CD14-positive monocyte (primary cell): ENCODE measurements around the gene PRKACA. TPM values are rescaled to one million over a fixed set of nuclear protein-coding genes. Genes with fewer than 3 reads are reported as not detected.

ENCODE experiments used
- DNase-seq, 3 donors: peaks; one replicate each; pipeline ENCODE4 v3.0.0-alpha.2; 2011 to 2022
- H2AFZ ChIP-seq: 2 replicates; pipeline ENCODE4 v1.6.0; 2012; ENCODE audit warnings: mild to moderate bottlenecking, low read depth, low read length, inconsistent platforms; ENCODE audit not compliant: insufficient read depth, poor library complexity, severe bottlenecking
- H3K27ac ChIP-seq, 2 donors: 1 replicate in 1 of 2; 2 replicates in 1 of 2; pipeline ENCODE4 v1.5.1; 2012 to 2013; ENCODE audit warnings: low read length in 2 of 2, control low read depth in 1 of 2, inconsistent platforms in 1 of 2, low read depth in 1 of 2, mild to moderate bottlenecking in 1 of 2
- H3K27me3 ChIP-seq, 2 donors: one replicate each; pipeline versions ENCODE4 v1.6.0 to v1.6.1; 2011 to 2013; ENCODE audit warnings: low read length in 2 of 2; ENCODE audit not compliant: control insufficient read depth in 2 of 2, insufficient read depth in 2 of 2
- H3K36me3 ChIP-seq, 2 donors: replicated peaks in 1 of 2; 1 replicate in 1 of 2; 2 replicates in 1 of 2; pipeline versions ENCODE4 v1.5.1 to v1.6.1; 2012 to 2013; ENCODE audit warnings: low read length in 2 of 2, control low read depth in 1 of 2, inconsistent platforms in 1 of 2, mild to moderate bottlenecking in 1 of 2; ENCODE audit not compliant: insufficient read depth in 2 of 2, control insufficient read depth in 1 of 2
- H3K4me1 ChIP-seq, 2 donors: 1 replicate in 1 of 2; 2 replicates in 1 of 2; pipeline versions ENCODE4 v1.5.1 to v1.6.1; 2012 to 2013; ENCODE audit warnings: low read length in 2 of 2, control low read depth in 1 of 2, inconsistent platforms in 1 of 2, mild to moderate bottlenecking in 1 of 2, moderate library complexity in 1 of 2; ENCODE audit not compliant: insufficient read depth in 2 of 2, control insufficient read depth in 1 of 2
- H3K4me2 ChIP-seq: replicated peaks from 2 replicates; pipeline ENCODE3; 2012; ENCODE audit warnings: low read length, moderate library complexity, mild to moderate bottlenecking; ENCODE audit not compliant: poor library complexity, severe bottlenecking; ENCODE audit errors: extremely low read depth
- H3K4me3 ChIP-seq, 3 experiments: fragments of 200-600 bp in 1 of 3; sonication (generic) in 1 of 3; replicated peaks in 1 of 3; 1 replicate in 2 of 3; 2 replicates in 1 of 3; pipeline ENCODE4 v1.5.1; 2011 to 2013; ENCODE audit warnings: low read length in 3 of 3, mild to moderate bottlenecking in 3 of 3, control low read depth in 2 of 3, low read depth in 2 of 3, inconsistent platforms in 1 of 3, moderate library complexity in 1 of 3
- H3K79me2 ChIP-seq: 2 replicates; pipeline ENCODE4 v1.6.0; 2012; ENCODE audit warnings: mild to moderate bottlenecking, control low read depth, inconsistent platforms, low read length, moderate library complexity; ENCODE audit not compliant: insufficient read depth
- H3K9ac ChIP-seq: 2 replicates; pipeline ENCODE4 v1.6.0; 2017; ENCODE audit warnings: low read length, mild to moderate bottlenecking; ENCODE audit not compliant: insufficient read depth, poor library complexity, severe bottlenecking
- H3K9me3 ChIP-seq, 2 donors: replicated peaks in 1 of 2; 1 replicate in 1 of 2; 2 replicates in 1 of 2; pipeline versions ENCODE4 v1.5.1 to v1.6.1; 2012 to 2013; ENCODE audit warnings: low read length in 2 of 2, control low read depth in 1 of 2; ENCODE audit not compliant: control insufficient read depth in 1 of 2, insufficient read depth in 1 of 2
- H4K20me1 ChIP-seq: 2 replicates; pipeline ENCODE4 v1.6.0; 2012; ENCODE audit warnings: mild to moderate bottlenecking, low read length, control low read depth, moderate library complexity; ENCODE audit not compliant: insufficient read depth
- H3K27ac Mint-ChIP-seq, 7 donors: one replicate each; pipeline ENCODE4 v1.8.0; 2020; ENCODE audit warnings: mild to moderate bottlenecking in 7 of 7, mixed read lengths in 7 of 7, moderate library complexity in 6 of 7, inconsistent platforms in 2 of 7
- H3K27me3 Mint-ChIP-seq, 3 donors: one replicate each; pipeline ENCODE4 v1.8.0; 2021 to 2022; ENCODE audit warnings: low read depth in 3 of 3, mild to moderate bottlenecking in 3 of 3, mixed read lengths in 3 of 3, moderate library complexity in 3 of 3, inconsistent platforms in 1 of 3
- H3K36me3 Mint-ChIP-seq, 2 donors: one replicate each; pipeline ENCODE4 v1.8.0; 2020; ENCODE audit warnings: mixed read lengths in 2 of 2, inconsistent platforms in 1 of 2, mild to moderate bottlenecking in 1 of 2
- H3K4me1 Mint-ChIP-seq: one replicate; pipeline ENCODE4 v1.8.0; 2020; ENCODE audit warnings: mild to moderate bottlenecking, mixed read lengths
- H3K4me3 Mint-ChIP-seq, 2 donors: one replicate each; pipeline ENCODE4 v1.8.0; 2020; ENCODE audit warnings: mild to moderate bottlenecking in 2 of 2, mixed read lengths in 2 of 2, moderate library complexity in 1 of 2
- H3K9me3 Mint-ChIP-seq, 7 donors: one replicate each; pipeline ENCODE4 v1.8.0; 2020 to 2022; ENCODE audit warnings: mixed read lengths in 7 of 7, mild to moderate bottlenecking in 6 of 7, moderate library complexity in 6 of 7, inconsistent platforms in 2 of 7
- WGBS: methylation state at CpG from one replicate; pipeline ENCODE4 v1.1.5; 2013; ENCODE audit warnings: missing lambda C conversion rate; ENCODE audit not compliant: insufficient coverage; 5-methylcytosine and 5-hydroxymethylcytosine counted together
- intact Hi-C, 2 donors: fragments of 100-400 bp; cut with micrococcal nuclease; formaldehyde crosslinking; loops; one replicate each; pipeline versions ENCODE4 v1.15.0 to v1.15.1; 2023
- polyA plus RNA-seq, 3 donors: library from polyadenylated mRNA; depleted of rRNA in 1 of 3; unstranded in 2 of 3; stranded (reverse) in 1 of 3; fragments of 300-500 nt in 2 of 3; fragments of >200 nt in 1 of 3; fragmentation: Illumina TruSeq in 2 of 3; gene quantifications; 1 replicate in 2 of 3; 2 replicates in 1 of 3; pipeline ENCODE4 v1.2.3, GENCODE V29; 2012 to 2021
- TF ChIP-seq, protein P1 (sequence below): fragments of 200-600 bp; IDR thresholded peaks from one replicate; pipeline ENCODE4 v1.8.0; 2022; ENCODE audit warnings: antibody characterized with exemption, mild to moderate bottlenecking

PRKACA gene
- polyA plus RNA-seq, 3 donors: 2.0 to 231 (median 3.8) TPM

DNA sequence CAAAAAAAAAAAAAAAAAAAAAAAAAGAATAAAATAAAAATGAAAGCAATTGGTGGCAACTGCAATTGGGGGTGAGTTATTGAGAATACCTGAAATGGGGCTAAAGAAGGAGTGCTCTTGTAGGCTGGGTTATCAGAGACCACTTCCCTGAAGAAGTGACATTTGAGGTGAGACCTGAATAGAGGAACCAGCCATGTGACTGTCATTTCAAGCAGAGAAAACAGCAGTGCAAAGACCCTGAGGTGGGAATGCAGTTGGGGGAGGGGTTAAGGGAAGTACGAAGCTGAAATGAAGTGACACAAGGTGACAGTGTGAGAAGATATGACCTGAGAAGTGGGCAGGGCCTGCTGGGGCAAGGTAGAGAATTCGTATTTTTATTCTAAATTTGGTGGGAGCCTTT lies 51.4 kb downstream of the PRKACA start:
- no peaks in the 10 kb centered on the region for H3K79me2 ChIP-seq
- H3K27ac ChIP-seq: no peak overlapping the region
- H3K4me3 Mint-ChIP-seq: no peak overlapping the region
- H3K4me1 ChIP-seq: no peaks in the 10 kb centered on the region
- no peak overlapping the region for H3K4me3 ChIP-seq
- peaks cover 0 to 3% of the 10 kb centered on the region in 2 donors for H3K36me3 Mint-ChIP-seq
- no peak overlapping the region for H3K27ac Mint-ChIP-seq
- no peaks in the 10 kb centered on the region for H3K9me3 ChIP-seq
- 78% methylated on average over 2 of the region's 2 CpGs for WGBS
- H3K4me2 ChIP-seq: no peak overlapping the region
- peaks cover 0 to 6% of the 10 kb centered on the region in 2 donors for H3K27me3 ChIP-seq
- peaks cover 9 to 23% (median 18%) of the 10 kb centered on the region in 3 donors for H3K27me3 Mint-ChIP-seq
- intact Hi-C loops: no loop called here
- peaks cover 0 to 2% (median 0%) of the 10 kb centered on the region in 7 donors for H3K9me3 Mint-ChIP-seq
- peaks cover 5% of the 10 kb centered on the region for H3K4me1 Mint-ChIP-seq
- H2AFZ ChIP-seq: no peak overlapping the region
- no peak overlapping the region for H3K9ac ChIP-seq
- TF ChIP-seq, protein P1, sequence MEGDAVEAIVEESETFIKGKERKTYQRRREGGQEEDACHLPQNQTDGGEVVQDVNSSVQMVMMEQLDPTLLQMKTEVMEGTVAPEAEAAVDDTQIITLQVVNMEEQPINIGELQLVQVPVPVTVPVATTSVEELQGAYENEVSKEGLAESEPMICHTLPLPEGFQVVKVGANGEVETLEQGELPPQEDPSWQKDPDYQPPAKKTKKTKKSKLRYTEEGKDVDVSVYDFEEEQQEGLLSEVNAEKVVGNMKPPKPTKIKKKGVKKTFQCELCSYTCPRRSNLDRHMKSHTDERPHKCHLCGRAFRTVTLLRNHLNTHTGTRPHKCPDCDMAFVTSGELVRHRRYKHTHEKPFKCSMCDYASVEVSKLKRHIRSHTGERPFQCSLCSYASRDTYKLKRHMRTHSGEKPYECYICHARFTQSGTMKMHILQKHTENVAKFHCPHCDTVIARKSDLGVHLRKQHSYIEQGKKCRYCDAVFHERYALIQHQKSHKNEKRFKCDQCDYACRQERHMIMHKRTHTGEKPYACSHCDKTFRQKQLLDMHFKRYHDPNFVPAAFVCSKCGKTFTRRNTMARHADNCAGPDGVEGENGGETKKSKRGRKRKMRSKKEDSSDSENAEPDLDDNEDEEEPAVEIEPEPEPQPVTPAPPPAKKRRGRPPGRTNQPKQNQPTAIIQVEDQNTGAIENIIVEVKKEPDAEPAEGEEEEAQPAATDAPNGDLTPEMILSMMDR: no peak
- H3K36me3 ChIP-seq: no peaks in the 10 kb centered on the region
- DNase-seq: no peak
- no peaks in the 10 kb centered on the region for H4K20me1 ChIP-seq

DNA sequence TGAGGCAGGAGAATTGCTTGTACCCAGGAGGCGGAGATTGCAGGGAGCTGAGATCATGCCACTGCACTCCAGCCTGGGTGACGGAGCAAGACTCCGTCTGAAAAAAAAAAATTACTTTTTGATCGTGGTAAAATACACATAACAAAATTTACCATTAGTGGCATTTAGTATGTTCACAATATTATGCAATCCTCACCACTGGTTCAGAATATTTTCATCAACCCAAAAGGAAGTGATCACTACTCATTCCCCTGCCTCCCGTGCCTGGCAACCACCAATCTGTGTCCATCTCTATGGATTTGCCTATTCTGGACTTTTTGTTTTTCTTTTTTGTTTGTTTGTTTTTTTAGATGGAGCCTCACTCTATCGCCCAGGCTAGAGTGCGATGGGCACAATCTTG lies 54.5 kb downstream of the PRKACA start:
- WGBS: no CpG with 5 or more reads among the region's 7 CpGs
- Histone ChIP-seq H3K4me2 (no peak overlapping the region), H3K79me2 (no peaks in the 10 kb centered on the region), H3K27ac (no peak overlapping the region), H3K9me3 (peaks cover 0 to 3% of the 10 kb centered on the region in 2 donors), H3K4me3 (no peak overlapping the region), H3K27me3 (peaks cover 11 to 30% of the 10 kb centered on the region in 2 donors), H2AFZ (no peak overlapping the region), H3K9ac (no peak overlapping the region), H4K20me1 (no peaks in the 10 kb centered on the region), H3K36me3 (no peaks in the 10 kb centered on the region), H3K4me1 (peaks cover under 1 to 3% of the 10 kb centered on the region in 2 donors)
- DNase-seq: peak in 1 of 3 donors; percentile 14
- TF ChIP-seq, protein P1: no peak
- Mint-ChIP-seq H3K27ac (peak overlapping the region in 1 of 7 donors; percentile 38), H3K4me1 (peaks cover 13% of the 10 kb centered on the region), H3K27me3 (peaks cover 25 to 42% (median 39%) of the 10 kb centered on the region in 3 donors), H3K9me3 (peaks cover 0 to 12% (median 1%) of the 10 kb centered on the region in 7 donors), H3K4me3 (no peak overlapping the region), H3K36me3 (peaks cover 4% of the 10 kb centered on the region in 2 donors)
- intact Hi-C loops: no loop called here
